Testis (tissue), 2 donors: ENCODE measurements around the gene OR7A5.

Experiments
- POLR2A ChIP-seq: fragments of 450-650 bp; IDR thresholded peaks from one replicate; pipeline ENCODE4 v1.6.1; 2017; ENCODE audit warnings: antibody characterized with exemption, mild to moderate bottlenecking, moderate library complexity
- TF ChIP-seq, protein P1 (sequence below), 3 experiments: fragments of 450-650 bp in 2 of 3; fragments of 200-600 bp in 1 of 3; sonication (generic) in 1 of 3; IDR thresholded peaks; one replicate each; pipeline ENCODE4 v1.5.1; 2016 to 2019; ENCODE audit warnings: antibody characterized with exemption in 3 of 3, mild to moderate bottlenecking in 2 of 3, moderate library complexity in 1 of 3

DNA sequence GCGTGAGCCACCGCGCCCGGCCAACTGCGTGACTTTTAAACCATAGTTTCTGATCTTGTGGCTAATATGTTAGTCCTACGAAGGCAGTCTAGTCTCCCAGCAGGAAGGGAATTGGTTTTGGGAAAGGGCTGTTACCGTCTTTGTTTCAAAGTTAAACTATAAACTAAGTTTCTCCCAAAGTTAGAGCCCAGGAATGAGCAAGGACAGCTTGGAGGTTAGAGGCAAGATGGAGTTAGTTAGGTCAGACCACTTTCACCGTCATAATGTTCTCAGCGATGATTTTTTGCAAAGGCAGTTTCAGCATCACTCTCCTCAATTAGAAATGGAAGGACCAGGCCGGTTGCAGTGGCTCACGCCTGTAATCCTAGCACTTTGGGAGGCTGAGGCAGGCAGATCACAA, 39.0 kb downstream of the OR7A5 start:
- TF ChIP-seq POLR2A: no peak
- TF ChIP-seq, protein P1, sequence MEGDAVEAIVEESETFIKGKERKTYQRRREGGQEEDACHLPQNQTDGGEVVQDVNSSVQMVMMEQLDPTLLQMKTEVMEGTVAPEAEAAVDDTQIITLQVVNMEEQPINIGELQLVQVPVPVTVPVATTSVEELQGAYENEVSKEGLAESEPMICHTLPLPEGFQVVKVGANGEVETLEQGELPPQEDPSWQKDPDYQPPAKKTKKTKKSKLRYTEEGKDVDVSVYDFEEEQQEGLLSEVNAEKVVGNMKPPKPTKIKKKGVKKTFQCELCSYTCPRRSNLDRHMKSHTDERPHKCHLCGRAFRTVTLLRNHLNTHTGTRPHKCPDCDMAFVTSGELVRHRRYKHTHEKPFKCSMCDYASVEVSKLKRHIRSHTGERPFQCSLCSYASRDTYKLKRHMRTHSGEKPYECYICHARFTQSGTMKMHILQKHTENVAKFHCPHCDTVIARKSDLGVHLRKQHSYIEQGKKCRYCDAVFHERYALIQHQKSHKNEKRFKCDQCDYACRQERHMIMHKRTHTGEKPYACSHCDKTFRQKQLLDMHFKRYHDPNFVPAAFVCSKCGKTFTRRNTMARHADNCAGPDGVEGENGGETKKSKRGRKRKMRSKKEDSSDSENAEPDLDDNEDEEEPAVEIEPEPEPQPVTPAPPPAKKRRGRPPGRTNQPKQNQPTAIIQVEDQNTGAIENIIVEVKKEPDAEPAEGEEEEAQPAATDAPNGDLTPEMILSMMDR (IDR thresholded peaks at IDR 0.05): no peak
